AG09319 (cell line): ENCODE results near the gene RFX3.

Experiments used
- DNase-seq: peaks from one replicate; pipeline ENCODE4 v3.0.0-alpha.2; 2010; ENCODE audit warnings: low read depth; ENCODE audit errors: extremely low read depth
- CTCF ChIP-seq: IDR thresholded peaks from 2 replicates; pipeline ENCODE4 v1.5.1; 2011; ENCODE audit warnings: low read depth, mild to moderate bottlenecking, inconsistent platforms, low read length, moderate library complexity

Gene RFX3

GRCh38 chr9:3410461-3410860, 115.3 kb downstream of the RFX3 start:
- TF ChIP-seq CTCF, result no peak
- DNase-seq, result no peak

DNA sequence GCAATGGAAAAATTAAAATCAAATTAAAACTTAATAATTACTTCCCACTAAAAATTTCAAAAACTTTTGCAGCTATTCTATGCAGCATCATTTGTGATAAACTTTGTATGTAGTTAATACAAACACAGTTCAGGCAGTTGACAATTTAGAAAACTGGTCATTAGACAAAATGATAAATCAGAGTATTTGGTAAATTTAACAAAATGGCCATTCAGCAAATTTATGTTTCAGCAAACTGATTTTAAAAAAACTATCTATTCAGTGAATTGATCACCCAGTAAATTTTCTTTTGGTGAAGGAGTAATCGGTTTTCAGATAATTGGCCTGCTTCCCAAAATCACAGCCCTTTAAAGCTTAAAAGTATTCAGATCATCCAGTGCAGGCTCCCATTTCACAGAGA, 116.3 kb downstream of the RFX3 start:
- TF ChIP-seq CTCF, result no peak
- no peak for DNase-seq

DNA sequence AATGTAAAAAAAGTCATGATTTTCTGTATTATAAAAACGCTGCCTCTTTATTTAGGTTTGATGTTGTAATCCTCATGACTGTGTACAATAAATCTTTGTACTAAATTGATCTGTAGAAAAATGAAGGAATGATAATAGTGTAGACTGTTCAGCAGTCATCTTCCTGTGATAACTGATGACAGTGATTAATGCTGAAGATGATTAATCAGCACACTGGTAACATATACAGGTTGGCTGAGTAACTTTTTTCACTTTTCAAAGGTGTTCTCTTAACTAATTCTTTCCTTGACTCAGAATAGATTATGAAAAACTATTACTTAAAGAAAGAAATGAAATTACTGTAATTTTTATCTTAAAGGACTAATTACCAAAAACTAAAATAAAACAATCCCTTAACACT, 122.5 kb downstream of the RFX3 start:
- no peak for TF ChIP-seq CTCF
- DNase-seq, result no peak

DNA sequence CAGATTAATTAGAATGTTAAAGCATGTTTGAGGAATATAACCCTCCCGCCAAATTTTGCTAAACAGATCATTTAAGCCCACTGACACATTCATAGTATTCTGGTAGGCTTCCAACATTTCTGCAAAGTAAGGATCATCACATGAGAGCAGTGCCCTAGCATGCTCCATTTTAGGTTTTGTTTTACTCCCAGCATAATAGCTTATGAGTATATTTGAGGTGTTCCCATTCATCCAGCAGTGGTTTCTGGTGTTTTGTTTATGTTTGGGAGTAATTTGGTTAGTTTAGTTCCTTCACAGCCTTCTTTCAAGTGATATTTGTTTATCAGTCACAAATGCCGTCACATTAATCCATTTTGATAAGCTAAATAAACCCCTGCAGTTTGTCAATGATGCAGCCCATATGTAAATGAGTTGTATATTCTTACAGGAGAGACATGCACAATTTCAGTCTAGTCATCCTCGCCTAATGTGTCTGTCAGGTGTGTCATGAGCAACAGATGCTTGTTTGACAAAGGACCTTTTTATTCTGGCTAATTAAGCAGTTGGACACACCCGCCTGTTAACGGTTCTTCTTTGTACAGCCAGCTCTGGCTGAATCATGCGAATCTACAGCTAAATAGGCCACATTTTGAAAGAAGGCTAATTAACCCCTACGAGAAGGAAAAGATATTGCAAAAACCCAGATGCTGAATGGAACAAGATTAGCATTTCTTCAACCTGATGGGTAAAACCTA, 124.4 kb downstream of the RFX3 start:
- no peak for DNase-seq
- TF ChIP-seq CTCF, result no peak

- TF ChIP-seq CTCF, result no peak
- no peak for DNase-seq
These were observed 127.6 kb downstream of the RFX3 start for GRCh38 chr9:3398232-3398648.

DNA sequence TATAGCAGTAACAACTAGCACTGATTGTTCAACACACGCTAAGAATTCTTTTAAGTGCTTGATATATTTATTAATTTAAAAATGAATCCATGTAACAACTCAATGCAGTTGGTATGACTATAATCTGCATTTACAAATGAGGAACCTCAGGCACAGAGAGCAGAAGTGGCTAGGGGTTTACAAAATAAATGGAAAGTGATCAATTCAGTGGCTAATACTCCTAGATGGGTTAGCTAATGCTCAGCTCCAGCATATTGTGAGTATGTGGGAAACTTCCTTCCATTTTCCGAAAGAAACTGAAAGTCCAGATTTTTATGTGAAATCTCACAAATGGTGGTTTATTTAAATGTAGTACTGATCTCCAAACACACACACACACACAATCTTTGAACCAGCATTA, 128.0 kb downstream of the RFX3 start:
- no peak for TF ChIP-seq CTCF

DNA sequence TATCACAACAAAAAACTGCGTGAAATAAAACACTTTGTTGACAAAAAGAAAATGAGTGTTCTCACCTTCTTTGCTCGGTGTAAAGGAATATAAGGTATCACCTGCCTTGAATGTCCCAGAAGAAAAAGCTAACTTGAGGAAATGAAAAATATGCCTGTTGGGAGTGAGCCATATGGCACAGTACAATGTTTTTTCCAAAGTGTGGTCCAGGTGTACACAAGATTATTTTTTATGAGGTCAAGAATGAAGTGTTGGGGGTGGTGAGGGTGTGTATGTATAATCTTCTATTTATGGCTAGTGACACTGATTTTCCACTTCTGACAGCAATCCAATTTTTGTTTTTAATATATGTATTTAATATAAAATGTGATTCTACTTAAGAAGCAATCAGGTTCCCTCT, 134.4 kb downstream of the RFX3 start:
- no peak for DNase-seq
- no peak for TF ChIP-seq CTCF

More for the DNA sequence above, 128.0 kb downstream of the RFX3 start:
- no peak for DNase-seq
